Activated CD4-positive, CD25-positive, alpha-beta regulatory T cell treated with anti-CD3 and anti-CD28 coated beads, Interleukin-2, amount 50 U/mL, for 24 hours (primary cell): ENCODE measurements around the gene MYO1H.
"Not testable (repeated sequence)": the region's sequence is repeated elsewhere in the genome, so short reads cannot be mapped to it uniquely, and the experiment has no call there.

Experiments used
- ATAC-seq, 2 donors: fragments of 150-1000 bp; cut with Tn5 transposase; one replicate each; pipeline ENCODE4 v1.10.0; 2021; ENCODE audit warnings: mild to moderate bottlenecking in 1 of 2, moderate library complexity in 1 of 2

MYO1H gene

GRCh38 chr12:109418848-109419480, 71.3 kb downstream of the MYO1H start:
- no peak for ATAC-seq

GRCh38 chr12:109421355-109422087, 73.8 kb downstream of the MYO1H start:
- ATAC-seq = no peak

- no peak for ATAC-seq
These were observed 74.6 kb downstream of the MYO1H start for GRCh38 chr12:109422251-109422650.

- ATAC-seq = no peak
These were observed 75.7 kb downstream of the MYO1H start for GRCh38 chr12:109423392-109423791.

- peak in 1 of 2 donors; percentile 76 for ATAC-seq
These were observed 80.4 kb downstream of the MYO1H start for GRCh38 chr12:109428037-109428629.

GRCh38 chr12:109428804-109429203, 81.1 kb downstream of the MYO1H start:
- ATAC-seq = not testable (repeated sequence)

- no peak for ATAC-seq
These were observed 82.5 kb downstream of the MYO1H start for GRCh38 chr12:109430244-109430643.

- no peak for ATAC-seq
These were observed 84.7 kb downstream of the MYO1H start for GRCh38 chr12:109432431-109432830.

GRCh38 chr12:109432842-109433304, 85.2 kb downstream of the MYO1H start:
- ATAC-seq = peak in 1 of 2 donors; percentile 58

GRCh38 chr12:109433618-109434017, 85.9 kb downstream of the MYO1H start:
- no peak for ATAC-seq

GRCh38 chr12:109434582-109434981, 86.9 kb downstream of the MYO1H start:
- no peak for ATAC-seq

- ATAC-seq = no peak
These were observed 87.9 kb downstream of the MYO1H start for GRCh38 chr12:109435428-109436187.

GRCh38 chr12:109436188-109436560, 88.5 kb downstream of the MYO1H start:
- no peak for ATAC-seq

- ATAC-seq = no peak
These were observed 91.5 kb downstream of the MYO1H start for GRCh38 chr12:109439181-109439580.

- not testable (repeated sequence) for ATAC-seq
These were observed 92.3 kb downstream of the MYO1H start for GRCh38 chr12:109439951-109440350.

GRCh38 chr12:109440851-109441490, 93.3 kb downstream of the MYO1H start:
- ATAC-seq = no peak

- ATAC-seq = no peak
These were observed 96.1 kb downstream of the MYO1H start for GRCh38 chr12:109443794-109444193.

GRCh38 chr12:109444259-109444658, 96.6 kb downstream of the MYO1H start:
- ATAC-seq = no peak

- no peak for ATAC-seq
These were observed 97.5 kb downstream of the MYO1H start for GRCh38 chr12:109445191-109445609.

- ATAC-seq = no peak
These were observed 99.2 kb downstream of the MYO1H start for GRCh38 chr12:109446869-109447268.

GRCh38 chr12:109447482-109447881, 99.8 kb downstream of the MYO1H start:
- ATAC-seq = no peak

- ATAC-seq = no peak
These were observed 100.6 kb downstream of the MYO1H start for GRCh38 chr12:109448272-109448671.
